IPS-20b (cell line): ENCODE results near the gene TP53RK.
"Not testable (repeated sequence)": the region's sequence is repeated elsewhere in the genome, so short reads cannot be mapped to it uniquely, and the experiment has no call there.

Experiments
- H3K27ac ChIP-seq: one replicate; pipeline ENCODE4 v1.5.1; 2013; ENCODE audit warnings: low read length
- H3K27me3 ChIP-seq: 2 replicates; pipeline ENCODE4 v1.6.1; 2013; ENCODE audit warnings: mild to moderate bottlenecking, low read length, inconsistent platforms; ENCODE audit not compliant: insufficient read depth
- H3K36me3 ChIP-seq: 2 replicates; pipeline ENCODE4 v1.6.1; 2013; ENCODE audit warnings: low read depth, mild to moderate bottlenecking, inconsistent platforms, low read length, moderate library complexity; ENCODE audit not compliant: insufficient read depth
- H3K4me1 ChIP-seq: 2 replicates; pipeline ENCODE4 v1.6.1; 2013; ENCODE audit warnings: mild to moderate bottlenecking, control low read depth, inconsistent platforms, low read length, moderate library complexity; ENCODE audit not compliant: insufficient read depth
- H3K4me3 ChIP-seq: 2 replicates; pipeline ENCODE4 v1.5.1; 2013; ENCODE audit warnings: mild to moderate bottlenecking, low read length, inconsistent platforms
- H3K9ac ChIP-seq: 2 replicates; pipeline ENCODE4 v1.6.1; 2013; ENCODE audit warnings: low read depth, mild to moderate bottlenecking, inconsistent platforms, low read length, moderate library complexity
- H3K9me3 ChIP-seq: 2 replicates; pipeline ENCODE4 v1.6.1; 2013; ENCODE audit warnings: mild to moderate bottlenecking, low read depth, low read length, inconsistent platforms; ENCODE audit not compliant: insufficient read depth

The TP53RK gene

DNA sequence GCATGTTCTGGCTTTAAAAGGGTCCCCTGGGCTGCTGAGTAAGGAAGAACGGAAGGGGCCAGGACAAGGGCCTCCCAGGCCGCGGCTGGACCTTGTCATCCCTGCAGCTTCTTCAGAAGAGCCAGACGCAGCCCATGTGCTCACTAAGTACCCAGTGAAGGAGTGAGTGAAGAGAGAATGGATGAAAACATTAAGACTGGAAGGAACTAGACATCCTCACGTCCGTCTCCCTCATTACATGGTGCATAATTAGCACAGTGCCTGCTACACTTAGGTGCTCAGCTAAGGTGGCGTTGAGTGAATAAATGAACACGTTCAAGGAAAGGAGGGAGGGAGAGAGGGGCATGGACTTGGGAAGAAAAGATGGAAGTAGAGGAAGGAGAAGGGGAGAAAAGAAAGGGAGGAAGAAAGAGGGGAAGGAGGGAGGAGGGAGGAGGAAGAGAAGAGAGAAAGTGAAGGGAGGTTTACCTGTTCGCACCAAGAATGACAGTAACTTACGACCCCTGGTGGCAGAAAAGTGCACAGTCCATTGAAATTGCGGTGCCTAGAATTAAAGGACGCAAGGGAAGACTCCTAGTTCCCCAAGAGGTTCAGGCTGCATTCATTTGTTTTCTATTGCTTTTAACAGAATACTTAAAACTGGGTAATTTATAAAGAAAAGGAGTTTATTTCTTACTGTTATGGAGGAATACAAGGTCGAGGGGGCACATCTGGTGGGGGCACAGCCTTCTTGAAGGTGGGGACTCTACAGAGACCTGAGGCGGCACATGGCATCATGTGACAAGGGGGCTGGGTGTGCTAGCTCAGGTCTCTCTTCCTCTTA, 8.0 kb downstream of the TP53RK start:
- Histone ChIP-seq H3K27me3 (no peaks in the 10 kb centered on the region), H3K27ac (no peak overlapping the region), H3K9ac (no peak overlapping the region), H3K4me3 (no peak overlapping the region), H3K4me1 (peaks cover 25% of the 10 kb centered on the region), H3K36me3 (peaks cover 34% of the 10 kb centered on the region), H3K9me3 (no peaks in the 10 kb centered on the region; the same call in 1 of the 2 replicates)

DNA sequence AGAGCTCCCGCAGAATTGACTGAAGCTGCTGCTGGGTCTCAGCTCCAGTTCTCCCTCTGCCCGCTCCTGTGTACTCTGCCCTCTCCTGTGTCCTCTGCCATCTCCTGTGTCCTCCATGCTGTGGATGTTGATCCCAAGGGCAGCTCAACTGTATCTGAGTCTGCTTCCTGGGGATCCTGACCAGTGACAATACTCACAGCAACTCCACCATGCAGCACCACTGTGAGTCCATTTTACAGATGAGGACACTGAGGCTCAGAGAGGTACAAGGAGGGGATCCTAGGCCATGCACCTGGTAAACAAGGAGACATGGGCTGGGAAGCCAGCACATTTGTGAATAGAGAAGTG, 8.6 kb downstream of the TP53RK start:
- Histone ChIP-seq H3K4me1 (peaks cover 25% of the 10 kb centered on the region), H3K36me3 (peaks cover 29% of the 10 kb centered on the region), H3K9ac (no peak overlapping the region), H3K27ac (no peak overlapping the region), H3K27me3 (no peaks in the 10 kb centered on the region), H3K4me3 (no peak overlapping the region), H3K9me3 (no peaks in the 10 kb centered on the region; the same call in 1 of the 2 replicates)

DNA sequence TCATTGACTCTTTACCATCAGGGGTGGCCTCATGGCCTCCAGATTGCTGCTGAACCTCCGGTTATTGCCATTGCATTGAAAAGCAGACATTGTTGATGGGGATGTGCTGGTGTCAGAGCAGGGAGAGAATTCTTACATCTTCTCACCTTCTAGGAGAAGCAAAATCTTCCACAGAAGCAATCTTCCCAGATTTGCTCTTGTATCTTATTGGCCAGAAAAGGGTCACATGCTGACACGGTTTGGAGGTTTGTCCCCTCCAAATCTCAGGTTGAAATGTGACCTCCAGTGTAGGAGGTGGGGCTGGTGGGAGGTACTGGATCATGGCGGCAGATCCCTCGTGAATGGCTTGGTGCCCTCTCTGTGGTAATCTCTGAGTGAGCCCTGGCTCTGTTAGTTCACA, 10.7 kb downstream of the TP53RK start:
- Histone ChIP-seq H3K4me3 (no peak overlapping the region), H3K27me3 (no peaks in the 10 kb centered on the region), H3K27ac (no peak overlapping the region), H3K9me3 (no peaks in the 10 kb centered on the region), H3K4me1 (peaks cover 20% of the 10 kb centered on the region), H3K36me3 (peaks cover 17% of the 10 kb centered on the region), H3K9ac (no peak overlapping the region)

DNA sequence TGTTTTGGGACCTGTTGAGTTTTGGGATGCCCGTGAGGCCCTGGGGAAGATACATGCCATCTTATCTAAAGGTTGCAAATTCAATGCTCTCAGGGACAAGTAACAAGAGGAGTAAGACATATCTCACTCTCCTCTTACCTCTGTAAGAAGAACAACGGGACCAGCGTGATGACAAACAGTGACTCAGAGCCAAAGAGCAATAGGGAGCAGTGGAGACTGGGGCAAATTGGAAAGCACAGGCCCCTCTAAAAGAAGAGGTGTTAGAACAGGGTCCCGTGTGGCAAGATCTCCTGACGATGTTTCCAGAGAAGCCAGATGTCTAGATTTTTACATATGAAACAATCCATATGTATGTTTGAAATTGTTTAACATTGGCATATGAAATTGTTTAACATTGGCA, 11.6 kb downstream of the TP53RK start:
- no peak overlapping the region for H3K27ac ChIP-seq
- H3K9ac ChIP-seq, result no peak overlapping the region
- peaks cover 13% of the 10 kb centered on the region for H3K4me1 ChIP-seq
- no peak overlapping the region for H3K4me3 ChIP-seq
- no peaks in the 10 kb centered on the region for H3K27me3 ChIP-seq
- no peaks in the 10 kb centered on the region for H3K9me3 ChIP-seq
- H3K36me3 ChIP-seq, result peaks cover 17% of the 10 kb centered on the region

DNA sequence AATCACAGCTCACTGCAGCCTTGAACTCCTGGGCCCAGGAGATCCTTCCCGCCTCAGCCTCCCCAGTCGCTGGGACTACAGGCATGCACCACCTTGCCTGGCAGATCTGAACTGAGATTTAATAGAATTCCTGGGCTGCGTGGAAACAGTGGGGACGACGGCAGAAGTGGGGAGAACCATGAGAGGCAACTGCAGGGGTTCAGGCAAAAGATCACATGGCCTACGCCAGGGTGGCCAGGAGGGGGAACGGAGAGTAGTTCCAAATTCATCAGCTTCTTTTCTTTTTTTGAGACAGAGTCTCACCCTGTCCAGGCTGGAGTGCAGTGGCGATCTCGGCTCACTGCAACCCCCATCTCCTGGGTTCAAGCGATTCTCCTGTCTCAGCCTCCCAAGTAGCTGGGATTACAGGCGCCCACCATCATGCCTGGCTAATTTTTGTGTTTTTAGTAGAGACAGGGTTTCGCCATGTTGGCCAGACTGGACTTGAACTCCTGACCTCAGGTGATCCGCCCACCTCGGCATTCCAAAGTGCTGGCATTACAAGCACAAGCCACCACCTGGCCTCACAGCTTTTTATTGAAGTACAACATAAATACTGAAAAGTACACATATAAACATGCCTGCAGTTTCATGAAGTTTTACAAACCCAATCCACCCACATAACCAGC, 12.5 kb downstream of the TP53RK start:
- not testable (repeated sequence) for H3K4me1 ChIP-seq, H3K4me3 ChIP-seq, H3K9ac ChIP-seq, H3K27me3 ChIP-seq, H3K9me3 ChIP-seq, H3K27ac ChIP-seq
- peaks cover 17% of the 10 kb centered on the region for H3K36me3 ChIP-seq

DNA sequence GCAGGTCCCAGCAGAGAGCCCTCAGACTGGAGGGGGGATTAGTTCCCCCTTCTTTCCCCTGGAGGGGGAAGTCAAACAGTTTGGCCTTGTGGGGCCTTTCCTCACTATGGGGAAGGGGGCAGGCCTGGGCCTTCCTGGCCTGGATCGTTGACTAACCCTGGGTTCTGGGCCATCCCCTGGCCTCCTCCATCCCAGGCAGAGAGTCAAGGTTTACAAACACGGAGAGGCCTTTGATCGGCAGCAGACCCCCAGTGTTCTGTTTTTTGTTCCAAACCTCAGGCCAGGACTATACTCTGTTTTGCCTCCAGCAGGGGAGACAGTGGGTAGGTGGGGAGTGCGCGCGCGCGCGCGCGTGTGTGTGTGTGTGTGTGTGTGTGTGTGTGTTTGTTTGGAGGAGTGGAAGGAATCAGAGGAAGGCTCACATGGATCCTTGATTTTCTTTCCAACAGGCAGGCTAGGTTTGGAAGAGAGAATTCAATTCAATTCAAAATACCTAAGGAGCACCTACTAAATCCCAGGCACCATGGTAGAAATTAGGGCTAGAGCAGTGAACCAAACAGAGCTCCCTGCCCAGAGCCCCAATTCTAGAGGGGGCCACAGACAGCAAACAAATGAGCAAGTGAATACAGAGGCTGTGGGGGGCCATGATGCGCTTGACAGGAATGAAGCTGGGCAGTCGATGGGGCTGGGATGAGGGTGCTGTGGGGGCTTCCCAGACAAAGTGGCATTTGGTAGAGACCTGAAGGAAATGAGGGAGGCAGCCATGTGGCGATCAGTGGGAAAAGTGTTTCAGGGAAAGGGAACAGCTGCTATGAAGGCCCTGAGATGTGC, 14.8 kb downstream of the TP53RK start:
- Histone ChIP-seq H3K27me3 (no peaks in the 10 kb centered on the region), H3K4me1 (peaks cover 2% of the 10 kb centered on the region; the same call in 1 of the 2 replicates), H3K27ac (no peak overlapping the region), H3K36me3 (0 out of 2 replicates have a peak, but pooled peaks cover 4% of the 10 kb centered on the region), H3K4me3 (no peak overlapping the region), H3K9me3 (no peaks in the 10 kb centered on the region; the same call in 1 of the 2 replicates), H3K9ac (peak overlapping the region; percentile 0; the same call in 1 of the 2 replicates)

DNA sequence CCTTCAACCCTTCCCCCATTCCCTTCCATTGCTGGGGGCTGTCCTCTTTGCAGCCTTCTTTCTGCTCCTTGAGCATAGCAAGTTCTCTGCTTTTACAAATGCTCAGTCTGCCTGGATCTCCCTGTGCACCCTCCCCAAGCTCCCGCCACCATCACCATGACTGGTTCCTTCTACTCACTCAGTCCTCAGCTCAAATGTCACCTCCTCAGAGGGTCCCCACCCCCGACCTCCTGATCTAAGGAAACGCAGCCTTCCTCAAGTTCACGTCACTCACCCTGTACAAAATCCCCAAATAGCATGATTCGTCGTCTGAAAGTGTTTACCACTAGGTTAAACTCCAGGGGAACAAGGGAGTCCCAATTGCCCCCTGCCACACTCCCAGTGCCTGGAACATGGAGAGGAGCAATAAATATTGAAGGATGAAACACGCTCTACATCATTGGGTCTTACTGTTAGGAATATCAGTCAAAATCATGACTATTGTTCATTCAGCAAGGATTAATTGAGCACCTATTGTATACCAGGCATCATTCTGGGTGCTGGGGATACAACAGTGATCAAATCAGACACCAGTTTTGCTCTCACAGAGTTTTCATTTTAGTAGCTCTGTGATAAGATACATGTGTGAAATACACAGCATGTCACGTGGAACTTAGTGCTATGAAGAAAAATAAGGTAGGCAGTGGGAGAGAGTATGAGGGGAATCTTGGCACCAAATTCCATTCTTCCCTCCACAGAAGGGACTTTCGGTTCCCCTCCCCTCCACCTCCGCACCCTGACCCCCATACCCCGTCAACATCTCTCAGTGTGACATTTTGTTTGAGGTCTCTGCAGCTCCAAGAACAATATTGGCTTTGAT, 15.6 kb downstream of the TP53RK start:
- Histone ChIP-seq H3K4me3 (no peak overlapping the region), H3K36me3 (0 out of 2 replicates have a peak, but pooled peaks cover 4% of the 10 kb centered on the region), H3K27ac (no peak overlapping the region), H3K27me3 (no peaks in the 10 kb centered on the region), H3K4me1 (peaks cover 2% of the 10 kb centered on the region; the same call in 1 of the 2 replicates), H3K9ac (peak overlapping the region; percentile 0; the same call in 1 of the 2 replicates), H3K9me3 (no peaks in the 10 kb centered on the region; the same call in 1 of the 2 replicates)

DNA sequence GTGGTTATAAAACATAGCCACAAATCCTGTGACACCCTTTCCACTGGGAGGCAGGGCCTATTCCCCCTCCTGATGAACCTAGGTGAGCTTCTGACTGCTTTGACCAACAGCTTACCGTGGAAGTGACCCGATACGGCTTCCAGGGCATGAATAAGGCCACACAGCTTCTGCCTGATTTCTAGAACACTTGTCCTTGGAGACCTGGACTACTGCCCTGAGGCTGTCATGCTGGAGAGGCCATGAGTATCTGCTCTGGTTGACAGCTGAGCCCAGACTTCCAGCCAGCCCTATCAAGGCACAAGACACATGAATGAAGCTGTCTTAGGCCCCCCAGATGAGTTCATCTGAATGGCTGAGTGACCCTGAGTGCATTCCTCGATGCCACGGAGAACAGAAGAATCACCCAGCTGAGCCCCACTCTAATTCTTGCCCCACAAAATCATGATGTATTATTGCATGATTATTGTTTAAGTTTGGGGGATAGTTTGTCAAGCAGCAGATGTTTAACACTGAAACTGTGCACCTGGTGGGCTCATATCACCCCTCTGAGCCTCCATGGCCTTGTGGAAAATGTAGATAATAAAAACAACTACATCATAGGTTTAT, 16.6 kb downstream of the TP53RK start:
- no peaks in the 10 kb centered on the region for H3K27me3 ChIP-seq
- no peaks in the 10 kb centered on the region for H3K36me3 ChIP-seq
- no peak overlapping the region for H3K9ac ChIP-seq
- H3K27ac ChIP-seq, result no peak overlapping the region
- H3K9me3 ChIP-seq, result no peaks in the 10 kb centered on the region; the same call in 1 of the 2 replicates
- no peak overlapping the region for H3K4me3 ChIP-seq
- peaks cover 2% of the 10 kb centered on the region; the same call in 1 of the 2 replicates for H3K4me1 ChIP-seq

DNA sequence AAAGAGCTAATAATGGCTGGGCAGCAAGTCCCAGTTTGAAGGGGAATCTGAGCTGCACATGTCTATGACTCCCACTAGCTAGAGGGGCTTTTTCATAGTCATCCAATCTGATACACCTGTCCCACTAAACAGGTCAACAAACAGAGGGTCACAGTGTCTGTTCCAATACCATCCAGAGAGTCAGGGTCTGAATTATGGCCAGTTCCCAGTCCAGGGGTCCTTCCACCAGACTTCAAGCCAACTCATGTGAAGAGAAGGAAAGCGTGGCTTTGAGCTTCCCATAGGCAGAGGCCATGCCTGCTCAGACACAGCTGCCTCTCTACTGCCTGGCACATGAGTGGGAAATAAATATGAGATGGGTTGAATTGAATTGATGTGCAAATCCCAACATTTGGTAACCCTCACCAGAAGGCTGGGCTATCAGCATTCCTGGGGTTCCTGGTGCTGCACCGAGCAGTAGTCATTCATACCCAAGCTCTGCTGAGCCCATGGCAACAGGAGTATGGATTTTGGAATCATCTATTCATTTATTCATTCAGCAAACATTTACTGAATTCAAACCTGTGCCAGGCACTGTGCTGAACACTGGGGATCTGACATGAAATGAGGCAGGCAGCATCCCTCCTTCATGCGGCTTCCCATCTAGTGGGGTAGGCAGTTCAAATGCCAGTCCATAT, 17.2 kb downstream of the TP53RK start:
- Histone ChIP-seq H3K36me3 (no peaks in the 10 kb centered on the region), H3K27ac (no peak overlapping the region), H3K27me3 (no peaks in the 10 kb centered on the region), H3K9me3 (no peaks in the 10 kb centered on the region; the same call in 1 of the 2 replicates), H3K4me3 (no peak overlapping the region), H3K4me1 (peaks cover 2% of the 10 kb centered on the region; the same call in 1 of the 2 replicates), H3K9ac (no peak overlapping the region)
